ENCODE data around the gene ISYNA1.
A peak's percentile ranks its signal among the peaks of the same experiment; 100 is the strongest.

Gene ISYNA1

DNA sequence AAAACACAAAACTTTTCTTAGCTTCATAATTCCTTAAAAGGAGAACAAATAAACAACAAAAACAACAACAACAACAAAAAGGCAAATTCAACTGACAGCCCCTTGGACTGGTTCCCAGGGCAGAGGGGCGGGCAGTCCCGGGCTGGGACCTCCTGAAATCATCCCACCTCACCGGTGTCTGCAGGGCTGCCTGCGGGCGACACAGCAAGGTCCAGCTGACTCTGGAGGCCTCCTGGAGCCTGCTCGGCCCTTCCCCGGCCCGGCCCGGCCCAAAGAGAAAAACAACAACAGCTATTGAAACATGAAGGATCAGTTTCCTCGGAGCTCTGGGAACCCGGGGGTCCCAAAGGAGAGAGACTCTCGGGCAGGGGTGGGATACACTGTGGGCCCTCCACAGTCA is 5.0 kb upstream of the ISYNA1 start:
- no peak for DNase-seq

DNA sequence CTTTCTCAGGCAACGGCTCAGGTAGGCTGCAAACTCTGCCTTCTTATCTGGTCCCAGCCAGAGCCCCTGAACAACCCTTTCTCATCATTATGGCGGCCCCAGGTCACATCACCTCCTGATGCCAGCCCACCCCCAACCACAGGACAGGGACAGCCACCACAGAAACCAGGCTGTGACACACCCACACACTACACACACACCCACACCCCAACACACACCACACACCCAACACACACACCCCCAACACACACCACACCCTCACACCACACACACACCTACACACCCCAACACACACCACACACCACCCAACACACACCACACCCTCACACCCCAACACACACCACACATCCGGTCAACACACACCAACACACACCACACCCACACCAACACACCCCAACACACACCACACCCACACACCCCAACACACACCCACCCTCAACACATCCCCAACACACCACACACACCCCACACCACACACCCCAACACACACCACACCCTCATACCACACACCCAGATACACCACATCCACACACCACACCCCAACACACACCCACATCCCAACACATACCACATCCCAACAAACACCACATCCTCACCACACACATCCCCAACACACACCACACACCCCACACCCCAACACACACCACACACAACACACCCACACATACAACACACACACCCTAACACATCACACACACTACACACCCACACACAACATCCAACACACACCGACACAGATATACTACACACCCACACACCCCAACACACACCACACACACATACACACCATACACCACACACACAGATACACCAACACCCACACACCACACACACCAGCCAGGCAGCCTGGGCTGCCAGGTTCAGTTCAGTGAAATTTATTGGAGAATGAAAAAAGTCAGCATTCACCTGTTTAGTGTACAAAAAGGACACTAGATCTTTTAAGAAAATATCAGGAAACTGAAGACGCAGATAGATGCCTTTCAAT is 4.2 kb upstream of the ISYNA1 start:
- DNase-seq = no peak

DNA sequence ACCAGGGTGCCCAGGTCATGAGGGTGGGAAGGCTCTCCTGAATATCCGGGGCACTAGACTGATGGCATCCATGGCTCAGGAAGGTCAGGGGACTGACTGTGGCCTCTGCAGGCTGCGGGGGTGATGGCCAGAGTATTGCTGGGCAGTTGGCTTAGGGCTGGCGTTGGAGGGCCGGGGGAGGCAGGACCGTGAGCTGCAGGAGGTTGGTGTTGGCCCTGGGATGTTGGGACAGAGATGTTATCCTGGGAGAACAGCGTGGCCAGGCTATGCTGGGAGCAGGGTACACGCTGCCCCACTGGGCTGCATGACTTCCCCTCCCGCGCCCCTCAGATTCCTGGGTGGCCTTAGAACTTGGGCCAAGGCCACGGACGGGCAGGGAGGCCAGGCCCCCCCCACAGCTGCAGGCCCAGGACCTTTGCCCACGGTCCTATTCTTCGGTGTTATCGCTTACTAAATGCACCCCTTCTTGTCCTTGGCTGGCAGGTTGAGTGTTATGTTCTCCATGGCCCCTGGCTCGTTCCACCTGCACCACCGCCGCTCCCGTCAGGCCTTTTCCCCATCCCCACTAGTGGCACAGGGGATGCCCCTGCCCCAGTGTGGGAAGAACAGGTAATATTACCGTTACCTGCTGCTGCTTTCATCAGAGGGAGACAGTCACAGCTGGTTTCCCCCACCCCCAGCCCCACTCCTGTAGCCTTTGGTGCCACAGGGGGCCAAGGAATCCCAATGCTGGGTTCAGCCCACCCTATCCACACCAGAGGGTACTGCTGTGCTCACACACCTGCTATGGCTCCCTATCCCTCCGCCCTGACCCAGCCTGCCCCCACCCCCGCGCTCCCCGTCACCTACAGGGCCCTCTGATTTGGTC is 3.2 kb upstream of the ISYNA1 start:
- DNase-seq = no peak

DNA sequence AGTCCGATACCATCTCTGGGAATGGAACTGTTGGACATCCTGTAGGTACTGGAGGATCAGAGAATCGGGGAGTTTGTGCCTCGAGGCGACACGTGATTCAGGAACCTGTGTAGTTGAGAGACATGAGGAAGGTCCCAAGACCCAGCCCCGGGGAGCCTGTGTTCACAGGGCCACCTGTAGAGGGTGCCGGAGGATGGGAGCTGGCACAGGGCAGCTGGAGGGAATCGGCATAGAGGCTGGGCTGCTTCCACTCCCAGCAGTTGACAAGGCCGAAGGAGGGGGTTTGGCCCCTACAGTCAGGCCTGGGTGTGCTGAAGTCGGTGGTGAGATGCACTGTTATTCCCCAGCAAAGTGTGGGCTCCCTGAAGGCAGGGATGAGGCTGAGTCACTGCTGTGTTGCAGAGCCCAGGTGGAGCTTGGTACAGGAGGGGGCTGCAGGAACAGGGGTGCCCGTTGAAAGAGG is 2.5 kb upstream of the ISYNA1 start:
- no peak for DNase-seq

DNA sequence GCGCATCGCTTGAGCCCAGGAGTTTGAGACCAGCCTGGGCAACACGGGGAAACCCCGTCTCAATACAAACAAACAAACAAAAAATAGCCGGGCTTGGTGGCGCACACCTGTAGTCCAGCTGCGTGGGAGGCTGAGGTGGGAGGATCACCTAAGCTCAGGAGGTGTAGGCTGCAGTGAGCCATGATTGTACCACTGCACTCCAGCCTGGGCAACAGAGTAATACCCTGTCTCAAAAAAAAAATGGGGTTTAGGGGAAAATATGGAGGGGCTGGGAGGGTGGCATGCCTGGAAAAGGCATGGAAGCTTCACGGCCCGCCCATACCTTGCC is 1.9 kb upstream of the ISYNA1 start:
- DNase-seq = no peak

DNA sequence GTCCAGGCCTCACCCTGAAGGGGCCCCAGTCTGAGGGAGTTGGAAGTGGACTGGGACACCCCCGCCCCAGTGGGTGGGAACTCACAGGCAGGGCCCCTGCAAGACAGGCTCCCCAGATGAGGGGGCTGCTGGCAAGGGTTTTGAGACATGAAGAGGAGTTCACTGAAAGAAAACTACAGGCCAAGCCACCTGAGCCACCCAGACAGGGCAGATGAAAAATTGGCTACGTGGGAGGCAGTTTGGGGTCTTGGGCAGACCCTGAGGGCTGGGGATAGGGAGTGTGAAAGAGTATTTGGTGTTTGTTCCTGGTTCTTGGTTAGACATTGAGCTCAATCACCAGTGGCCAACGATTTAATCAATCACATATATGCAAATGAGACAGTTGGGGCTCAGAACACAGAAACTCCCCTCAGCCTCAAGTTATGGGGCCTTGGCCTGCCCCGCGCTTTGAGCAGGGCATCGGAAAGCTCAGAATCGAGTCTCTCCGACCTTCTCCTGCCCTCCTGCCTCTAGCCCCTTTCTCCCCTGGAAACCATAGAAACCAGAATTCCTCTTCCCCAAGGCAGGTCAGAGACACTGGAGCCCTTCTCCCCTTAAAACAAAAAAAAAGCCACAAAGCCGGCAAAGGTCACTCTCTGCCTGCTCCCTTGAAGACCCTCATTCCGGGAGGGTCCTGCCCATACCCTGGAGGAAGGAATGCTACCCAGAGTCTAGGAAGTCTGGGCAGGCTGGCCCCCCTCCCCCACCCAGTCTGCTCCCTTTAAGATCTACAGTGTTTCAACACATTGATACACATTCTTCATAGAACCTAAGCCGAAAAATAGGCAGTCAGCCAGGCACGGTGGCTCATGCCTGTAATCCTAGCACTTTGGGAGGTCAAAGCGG is 1.3 kb upstream of the ISYNA1 start:
- DNase-seq = no peak

DNA sequence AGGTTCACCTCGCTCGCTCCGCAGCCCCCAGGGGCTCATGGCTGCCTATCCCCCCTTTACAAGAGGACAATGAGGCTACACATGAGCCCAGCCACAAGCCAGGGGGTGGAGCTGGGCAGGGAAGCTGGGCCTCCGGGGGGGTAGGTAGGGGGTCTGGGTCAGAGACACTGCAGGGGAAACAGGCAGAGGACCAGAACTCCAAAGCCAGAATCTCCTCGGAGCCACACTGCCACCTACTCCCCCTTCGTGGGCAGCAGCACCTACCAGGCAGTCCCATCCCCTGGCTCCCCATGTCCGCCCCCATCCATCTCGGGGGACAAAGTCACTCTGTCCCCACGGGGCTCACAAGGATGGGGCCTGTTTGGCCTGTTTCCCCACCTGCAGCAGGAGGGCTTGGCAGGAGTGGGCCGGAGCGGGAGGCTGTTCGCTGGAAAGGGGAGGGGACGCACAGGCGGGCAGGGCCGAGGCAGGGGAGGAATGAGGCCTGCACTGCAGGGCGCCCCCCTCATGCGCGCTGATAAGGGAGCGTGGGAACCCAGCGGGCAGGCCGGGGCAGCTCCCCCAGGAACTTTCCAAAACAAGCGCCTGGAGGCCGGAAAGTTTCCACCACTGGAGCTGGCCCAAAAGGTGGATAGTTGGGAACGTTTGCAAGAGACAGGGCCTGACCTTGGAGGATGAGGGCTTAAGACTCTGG is 545 bp upstream of the ISYNA1 start:
- DNase-seq = no peak

DNA sequence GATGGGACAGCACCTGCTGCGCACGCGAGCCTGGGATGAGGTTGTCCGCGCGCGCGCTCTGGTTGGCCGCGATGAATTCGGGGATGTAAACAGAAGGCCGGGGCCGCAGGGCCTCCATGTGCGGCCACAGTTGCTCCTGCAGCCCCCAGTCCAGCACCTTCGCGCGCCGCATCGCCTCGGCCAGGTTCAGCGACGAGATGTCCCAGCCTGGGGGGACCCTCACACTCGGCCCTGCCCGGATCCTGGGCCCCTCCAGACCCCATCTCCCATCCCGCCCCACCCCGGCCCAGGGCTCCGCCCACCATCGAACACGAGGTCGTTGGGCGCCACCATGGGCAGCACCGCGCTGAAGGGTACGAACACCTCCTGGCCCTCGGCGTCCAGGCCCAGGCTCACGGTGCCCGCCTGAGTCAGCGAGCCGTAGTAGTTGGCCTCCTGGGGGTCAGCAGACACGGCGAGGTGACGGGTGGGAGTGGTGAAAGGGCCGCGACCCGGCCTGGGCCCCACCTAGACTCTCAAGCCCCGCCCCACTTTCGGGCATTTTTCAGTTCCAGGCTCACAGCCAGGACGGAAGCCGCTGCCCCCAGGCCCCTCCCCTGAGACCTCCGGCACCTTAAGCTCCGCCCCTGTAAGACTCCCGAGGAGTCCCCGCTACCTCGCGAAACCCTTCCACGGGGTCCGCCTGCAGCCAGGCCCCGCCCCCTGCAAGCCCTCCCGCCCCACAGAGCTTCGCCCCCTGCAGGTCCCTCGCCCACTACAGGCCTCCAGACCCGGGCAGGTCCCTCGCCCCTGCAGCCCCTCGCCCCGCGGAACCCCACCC is 1.1 kb downstream of the ISYNA1 start:
- peak; percentile 60 for DNase-seq

DNA sequence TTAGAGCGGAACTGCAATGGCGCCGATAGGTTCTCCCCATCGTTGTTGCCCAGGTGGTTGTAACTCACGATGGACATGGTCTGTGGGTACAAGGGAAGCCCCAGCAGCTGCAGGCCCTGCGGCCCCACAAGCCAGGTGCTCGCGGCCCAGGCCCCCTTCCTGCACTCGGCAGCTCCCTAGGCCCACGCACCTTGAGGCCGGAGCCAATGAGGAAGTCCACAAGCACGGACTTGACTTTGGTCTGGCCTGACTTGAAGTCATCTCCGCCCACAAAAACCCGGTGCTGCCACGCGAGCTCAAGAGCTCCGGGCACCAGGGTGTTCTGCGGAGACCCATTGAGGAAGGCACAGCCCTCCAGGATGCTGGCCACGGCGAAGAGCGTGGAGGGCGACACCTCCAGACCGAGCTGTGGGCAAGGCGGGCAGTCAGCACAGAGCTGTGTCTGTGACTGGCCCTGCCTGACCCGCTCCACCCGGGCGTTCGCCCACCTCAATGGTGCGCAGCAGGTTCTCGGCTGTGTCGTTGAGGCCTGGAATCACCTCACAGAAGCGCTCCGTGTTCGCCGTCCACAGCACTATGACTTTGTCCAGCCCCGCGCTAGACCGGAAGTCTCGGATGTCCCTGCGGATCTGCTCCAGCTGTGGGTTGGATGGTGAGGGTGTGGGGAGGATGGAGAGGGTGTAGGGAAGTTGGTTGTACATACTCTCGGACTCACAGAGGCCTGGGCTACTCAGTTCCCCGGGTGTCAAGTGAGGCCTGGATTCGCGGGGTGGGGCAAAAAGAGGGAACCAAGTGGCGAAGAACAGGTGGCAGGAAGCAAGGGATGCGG is 1.9 kb downstream of the ISYNA1 start:
- DNase-seq = no peak

DNA sequence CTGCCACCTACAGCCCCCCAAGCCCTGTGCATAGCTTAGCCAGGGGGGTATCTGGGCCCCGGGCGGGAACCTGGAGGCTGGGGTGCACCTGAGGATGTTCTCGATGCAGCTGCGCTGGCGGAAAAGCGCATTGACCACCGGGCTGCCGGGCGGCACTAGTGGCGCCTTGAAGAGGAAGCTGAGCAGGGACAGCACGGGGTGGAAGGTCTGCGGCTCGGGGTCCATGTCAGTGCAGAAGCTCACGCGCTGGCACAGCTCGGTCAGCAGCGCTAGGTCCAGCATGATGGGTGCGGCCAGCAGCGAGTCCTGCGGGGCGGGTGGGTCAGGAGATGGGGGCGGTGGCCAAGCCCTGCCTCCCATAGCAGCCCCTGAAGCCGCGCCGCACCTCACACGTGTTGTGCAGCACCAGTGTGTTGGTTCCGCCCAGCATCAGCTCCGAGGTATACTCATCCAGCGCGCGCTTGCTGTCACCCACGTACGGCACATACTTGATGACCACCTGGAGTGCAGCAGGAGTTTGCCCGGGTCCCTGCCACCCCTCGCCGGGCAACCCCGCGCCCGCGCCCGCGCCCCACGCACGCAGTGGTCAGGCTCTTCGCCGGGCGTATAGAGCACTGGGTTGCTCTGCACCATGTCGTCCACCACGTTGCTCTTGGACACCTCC is 2.6 kb downstream of the ISYNA1 start:
- DNase-seq = no peak

DNA sequence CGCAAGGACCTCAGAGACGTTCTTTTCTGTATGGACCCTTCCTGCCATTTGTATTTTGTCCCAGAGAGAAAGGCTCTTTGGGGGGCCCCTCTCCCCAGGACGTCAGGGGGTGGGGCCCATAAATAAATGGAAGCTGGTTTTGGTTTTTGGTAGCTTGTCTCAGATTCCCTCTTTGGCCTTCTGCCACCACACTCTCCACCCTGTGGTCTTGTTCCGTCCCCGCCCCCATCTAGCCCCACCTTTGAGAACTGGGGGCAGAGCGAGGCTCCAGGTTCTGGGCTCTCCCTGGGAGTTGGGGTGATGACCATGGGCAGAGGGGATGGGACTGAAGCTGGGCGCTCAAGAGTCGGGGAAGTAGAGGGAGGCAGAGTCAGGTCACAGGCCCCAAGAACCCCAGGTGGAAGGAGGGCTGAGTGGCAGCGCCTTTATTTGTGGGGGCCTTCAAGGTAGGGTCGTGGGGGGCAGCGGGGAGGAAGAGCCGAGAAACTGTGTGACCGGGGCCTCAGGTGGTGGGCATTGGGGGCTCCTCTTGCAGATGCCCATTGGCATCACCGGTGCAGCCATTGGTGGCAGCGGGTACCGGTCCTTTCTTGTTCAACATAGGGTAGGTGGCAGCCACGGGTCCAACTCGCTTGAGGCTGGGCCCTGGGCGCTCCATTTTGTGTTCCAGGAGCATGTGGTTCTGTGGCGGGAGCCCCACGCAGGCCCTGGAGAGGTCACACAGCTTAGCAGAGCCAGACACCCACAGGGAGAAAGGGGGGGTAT is 3.3 kb downstream of the ISYNA1 start:
- no peak for DNase-seq

DNA sequence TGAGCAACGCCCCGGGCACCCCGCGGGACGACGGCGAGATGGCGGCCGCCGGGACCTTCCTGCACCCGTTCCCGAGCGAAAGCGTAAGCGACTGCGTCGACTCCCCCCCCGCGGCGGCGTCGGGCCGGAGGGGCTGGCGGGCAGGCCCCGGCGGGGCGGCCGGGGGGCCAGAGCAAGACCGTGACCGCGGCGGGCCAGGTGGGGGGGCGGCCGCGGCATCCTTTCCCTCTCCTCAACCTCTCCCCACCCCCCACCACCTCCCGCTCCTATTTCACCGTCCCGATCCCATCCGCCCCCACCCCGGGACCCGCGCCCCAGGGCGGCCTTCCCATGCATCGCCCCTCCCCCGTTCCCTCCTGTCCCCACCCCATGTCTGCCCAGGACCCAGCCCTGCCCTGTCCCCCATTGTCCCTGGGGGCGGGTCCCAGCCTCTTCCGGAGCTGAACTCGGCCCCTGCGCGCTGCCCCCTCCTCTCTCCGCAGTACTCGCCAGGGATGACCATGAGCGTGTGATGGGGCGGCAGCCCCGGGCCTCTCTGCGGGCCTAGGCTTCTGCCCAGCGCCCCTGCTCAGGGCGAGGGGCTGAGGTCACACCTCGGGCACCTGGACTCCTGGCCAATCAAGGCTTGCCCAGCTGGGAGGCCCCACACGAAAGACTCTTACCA is 4.1 kb downstream of the ISYNA1 start:
- no peak for DNase-seq

DNA sequence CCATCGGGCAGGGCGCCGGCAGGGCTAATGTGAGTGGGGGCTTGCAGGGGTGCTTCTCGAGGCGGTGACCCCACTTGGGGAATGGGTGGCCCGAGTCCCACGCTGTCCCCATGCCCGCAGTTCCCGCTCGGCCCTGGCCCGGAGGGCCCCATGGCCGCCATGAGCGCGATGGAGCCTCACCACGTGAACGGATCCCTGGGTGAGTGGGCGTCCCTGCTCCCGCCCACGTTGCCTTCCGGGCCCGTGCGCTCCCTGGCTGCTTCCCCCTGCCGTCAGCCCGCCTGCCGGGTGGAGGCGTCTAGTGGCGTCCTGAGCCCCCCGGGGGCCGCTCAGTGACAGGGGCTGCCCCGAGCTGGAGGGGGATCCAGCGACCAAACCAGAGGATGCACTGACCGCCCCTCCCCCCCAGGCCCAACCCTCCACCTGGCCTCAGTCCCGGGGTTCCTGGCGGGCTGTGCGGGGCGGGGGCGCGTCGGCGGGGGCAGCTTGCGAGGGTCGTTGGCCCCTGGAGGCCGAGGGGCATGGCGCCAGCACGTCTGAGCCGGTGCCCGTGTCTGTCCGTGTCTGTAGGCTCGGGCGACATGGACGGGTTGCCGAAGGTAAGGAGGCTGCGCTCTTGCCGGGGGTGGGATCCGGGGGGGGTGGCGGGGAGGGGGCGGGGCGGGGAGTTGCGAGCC is 4.8 kb downstream of the ISYNA1 start:
- no peak for DNase-seq

DNA sequence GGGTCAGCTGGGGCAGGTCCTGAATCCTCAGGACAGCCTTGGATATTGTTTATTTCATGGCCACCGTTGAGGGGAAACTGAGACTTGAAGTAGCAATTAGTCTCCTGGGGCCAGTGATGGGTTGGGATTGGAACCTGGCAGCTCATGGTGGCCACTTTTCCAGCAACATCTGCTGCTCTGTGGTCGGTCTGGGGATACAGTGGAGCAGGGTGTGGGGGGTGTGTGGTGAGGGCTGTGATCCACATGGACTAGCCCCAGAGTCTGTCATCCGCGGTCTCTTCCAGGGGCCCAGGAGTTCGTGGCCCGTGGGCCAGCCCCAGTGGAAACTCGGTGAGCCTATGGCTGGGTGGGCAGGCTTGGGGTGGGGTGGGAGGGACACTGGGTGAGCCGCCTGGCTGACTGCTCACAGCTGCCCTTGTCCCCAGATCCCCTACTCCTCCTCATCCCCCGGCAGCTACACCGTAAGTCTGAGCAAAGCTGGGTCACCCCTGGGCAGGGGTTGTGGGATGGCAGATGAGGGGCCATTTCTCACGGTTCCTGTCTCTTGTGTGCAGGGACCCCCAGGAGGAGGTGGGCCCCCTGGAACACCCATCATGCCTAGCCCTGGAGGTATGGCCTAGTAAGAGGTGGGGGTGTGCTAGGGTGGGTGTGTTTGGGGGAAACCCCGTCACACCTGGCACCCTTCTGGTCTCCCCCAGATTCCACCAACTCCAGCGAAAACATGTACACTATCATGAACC is 5.5 kb downstream of the ISYNA1 start:
- no peak for DNase-seq

DNA sequence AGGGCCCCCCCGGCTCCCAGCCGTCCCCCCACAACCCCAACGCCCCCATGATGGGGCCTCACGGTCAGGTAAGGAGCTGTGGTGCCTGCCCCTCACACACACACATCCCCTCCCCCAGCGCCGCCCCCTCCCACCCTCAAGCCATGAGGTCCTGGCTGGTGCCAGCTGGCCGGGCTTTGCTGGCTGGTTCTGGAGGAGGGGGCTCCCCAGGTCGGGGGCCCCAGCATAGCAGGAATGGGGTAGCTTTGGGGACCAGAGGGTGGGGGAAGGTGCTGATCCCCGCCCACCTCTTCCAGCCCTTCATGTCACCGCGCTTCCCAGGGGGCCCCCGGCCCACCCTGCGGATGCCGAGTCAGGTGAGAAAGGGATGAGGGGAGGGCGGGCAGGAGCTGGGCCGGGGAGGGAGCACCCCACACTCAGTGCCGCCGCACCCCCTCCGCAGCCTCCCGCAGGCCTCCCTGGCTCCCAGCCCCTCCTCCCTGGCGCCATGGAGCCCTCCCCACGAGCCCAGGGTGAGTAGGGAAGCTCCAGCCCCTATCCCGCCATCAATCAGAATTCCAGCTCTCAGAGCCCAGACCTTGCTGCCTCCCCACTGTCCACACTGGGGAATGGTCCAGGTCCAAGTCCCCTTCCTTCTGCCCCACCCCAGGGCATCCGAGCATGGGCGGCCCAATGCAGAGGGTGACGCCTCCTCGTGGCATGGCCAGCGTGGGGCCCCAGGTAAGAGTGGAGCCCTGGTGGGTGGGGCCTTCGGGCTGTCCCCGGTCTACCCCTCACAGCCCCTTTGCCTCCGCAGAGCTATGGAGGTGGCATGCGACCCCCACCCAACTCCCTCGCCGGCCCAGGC is 6.4 kb downstream of the ISYNA1 start:
- no peak for DNase-seq
